ENCODE data around the gene TTC34. TPM values are rescaled to one million over a fixed set of nuclear protein-coding genes. Genes with fewer than 3 reads are reported as not detected.
A peak's percentile ranks its signal among the peaks of the same experiment; 100 is the strongest.

The TTC34 gene
- total and polyA plus RNA-seq, 2 of the 13 experiments (the other 11 are each of a cell fraction or from before 2014, with no cell fraction given), result 0.07 to 0.11 TPM

DNA sequence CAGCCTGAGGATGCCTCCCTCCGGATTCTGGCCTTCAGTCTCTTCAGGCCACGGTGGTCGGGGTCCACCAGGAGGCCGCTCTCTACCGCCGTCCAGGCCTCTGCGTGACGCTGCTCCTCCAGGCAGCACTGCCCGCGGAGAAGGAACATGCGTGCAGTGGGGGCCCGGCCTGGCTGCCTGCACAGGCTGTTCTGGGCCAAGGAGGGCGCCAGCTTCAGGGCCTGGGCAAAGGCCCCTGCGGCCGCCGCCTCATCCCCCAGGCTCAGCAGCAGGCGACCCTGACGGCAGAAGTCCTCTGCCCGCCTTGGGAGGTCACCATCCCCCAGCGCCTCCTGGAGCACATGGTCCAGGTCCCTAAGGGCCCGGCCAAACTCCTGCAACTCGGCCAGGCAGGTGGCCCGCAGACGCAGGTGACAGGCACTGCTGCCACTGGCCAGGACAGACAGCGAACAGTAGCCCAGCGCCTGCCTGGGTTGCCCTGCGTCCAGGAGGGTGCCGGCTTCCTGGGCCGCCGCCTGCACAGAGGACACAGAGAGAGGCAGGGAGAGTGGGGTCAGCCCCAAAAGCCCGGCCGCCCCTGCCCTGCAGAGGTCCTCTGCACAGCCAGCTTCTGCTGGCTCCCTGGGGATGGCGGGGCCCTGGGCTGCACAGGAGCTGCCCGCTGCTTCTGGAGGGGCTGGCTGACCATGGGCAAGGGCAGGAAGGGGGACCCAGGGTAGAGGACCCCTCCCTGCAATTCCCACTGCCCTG is 159.9 kb downstream of the TTC34 start (continued):
- peak; percentile 32; the same call in 1 of the 2 replicates for TF ChIP-seq PATZ1 (CRISPR knock-in tag; IDR thresholded peaks at IDR 0.05)
- TF ChIP-seq ZFX (CRISPR knock-in tag; IDR thresholded peaks at IDR 0.05; ENCODE audit: low read depth), result peak; percentile 23; the same call in 1 of the 2 replicates
- TF ChIP-seq ZFP37 (CRISPR knock-in tag; IDR thresholded peaks at IDR 0.05; ENCODE audit: borderline replicate concordance), result no peak
- TF ChIP-seq, protein P1, sequence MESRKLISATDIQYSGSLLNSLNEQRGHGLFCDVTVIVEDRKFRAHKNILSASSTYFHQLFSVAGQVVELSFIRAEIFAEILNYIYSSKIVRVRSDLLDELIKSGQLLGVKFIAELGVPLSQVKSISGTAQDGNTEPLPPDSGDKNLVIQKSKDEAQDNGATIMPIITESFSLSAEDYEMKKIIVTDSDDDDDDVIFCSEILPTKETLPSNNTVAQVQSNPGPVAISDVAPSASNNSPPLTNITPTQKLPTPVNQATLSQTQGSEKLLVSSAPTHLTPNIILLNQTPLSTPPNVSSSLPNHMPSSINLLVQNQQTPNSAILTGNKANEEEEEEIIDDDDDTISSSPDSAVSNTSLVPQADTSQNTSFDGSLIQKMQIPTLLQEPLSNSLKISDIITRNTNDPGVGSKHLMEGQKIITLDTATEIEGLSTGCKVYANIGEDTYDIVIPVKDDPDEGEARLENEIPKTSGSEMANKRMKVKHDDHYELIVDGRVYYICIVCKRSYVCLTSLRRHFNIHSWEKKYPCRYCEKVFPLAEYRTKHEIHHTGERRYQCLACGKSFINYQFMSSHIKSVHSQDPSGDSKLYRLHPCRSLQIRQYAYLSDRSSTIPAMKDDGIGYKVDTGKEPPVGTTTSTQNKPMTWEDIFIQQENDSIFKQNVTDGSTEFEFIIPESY (CRISPR knock-in tag; IDR thresholded peaks at IDR 0.05), result peak; percentile 84
- TF ChIP-seq, protein P2, sequence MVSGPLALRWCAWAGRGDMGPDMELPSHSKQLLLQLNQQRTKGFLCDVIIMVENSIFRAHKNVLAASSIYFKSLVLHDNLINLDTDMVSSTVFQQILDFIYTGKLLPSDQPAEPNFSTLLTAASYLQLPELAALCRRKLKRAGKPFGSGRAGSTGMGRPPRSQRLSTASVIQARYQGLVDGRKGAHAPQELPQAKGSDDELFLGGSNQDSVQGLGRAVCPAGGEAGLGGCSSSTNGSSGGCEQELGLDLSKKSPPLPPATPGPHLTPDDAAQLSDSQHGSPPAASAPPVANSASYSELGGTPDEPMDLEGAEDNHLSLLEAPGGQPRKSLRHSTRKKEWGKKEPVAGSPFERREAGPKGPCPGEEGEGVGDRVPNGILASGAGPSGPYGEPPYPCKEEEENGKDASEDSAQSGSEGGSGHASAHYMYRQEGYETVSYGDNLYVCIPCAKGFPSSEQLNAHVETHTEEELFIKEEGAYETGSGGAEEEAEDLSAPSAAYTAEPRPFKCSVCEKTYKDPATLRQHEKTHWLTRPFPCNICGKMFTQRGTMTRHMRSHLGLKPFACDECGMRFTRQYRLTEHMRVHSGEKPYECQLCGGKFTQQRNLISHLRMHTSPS (CRISPR knock-in tag; IDR thresholded peaks at IDR 0.05; ENCODE audit: low read depth), result 0 out of 2 replicates have a peak, but pooled peaks have one; percentile 27
- TF ChIP-seq, protein P3, sequence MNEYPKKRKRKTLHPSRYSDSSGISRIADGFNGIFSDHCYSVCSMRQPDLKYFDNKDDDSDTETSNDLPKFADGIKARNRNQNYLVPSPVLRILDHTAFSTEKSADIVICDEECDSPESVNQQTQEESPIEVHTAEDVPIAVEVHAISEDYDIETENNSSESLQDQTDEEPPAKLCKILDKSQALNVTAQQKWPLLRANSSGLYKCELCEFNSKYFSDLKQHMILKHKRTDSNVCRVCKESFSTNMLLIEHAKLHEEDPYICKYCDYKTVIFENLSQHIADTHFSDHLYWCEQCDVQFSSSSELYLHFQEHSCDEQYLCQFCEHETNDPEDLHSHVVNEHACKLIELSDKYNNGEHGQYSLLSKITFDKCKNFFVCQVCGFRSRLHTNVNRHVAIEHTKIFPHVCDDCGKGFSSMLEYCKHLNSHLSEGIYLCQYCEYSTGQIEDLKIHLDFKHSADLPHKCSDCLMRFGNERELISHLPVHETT (CRISPR knock-in tag; conservative IDR thresholded peaks at IDR 0.05), result no peak
- peak; percentile 47 for TF ChIP-seq RBFOX2 (IDR thresholded peaks at IDR 0.05; ENCODE audit: low read depth, low read length)
- TF ChIP-seq ZNF431 (CRISPR knock-in tag; IDR thresholded peaks at IDR 0.05; ENCODE audit: borderline replicate concordance, low read depth), result no peak
- peak; percentile 41; the same call in 1 of the 2 replicates for TF ChIP-seq HNRNPL (IDR thresholded peaks at IDR 0.05; ENCODE audit: low read depth, low read length)
- TF ChIP-seq ZNF552 (CRISPR knock-in tag; IDR thresholded peaks at IDR 0.05; ENCODE audit: borderline replicate concordance), result 0 out of 2 replicates have a peak, but pooled peaks have one; percentile 30
- 0 out of 3 replicates have a peak, but pooled peaks have one; percentile 9 for TF ChIP-seq MXI1 (IDR thresholded peaks at IDR 0.05; ENCODE audit: borderline replicate concordance, low read depth, low read length)
- 0 out of 2 replicates have a peak, but pooled peaks have one; percentile 56 for TF ChIP-seq ZNF296 (CRISPR knock-in tag; conservative IDR thresholded peaks at IDR 0.05)

Measured in HepG2 (cell line).